HG02981 (cell line): Measurements from ENCODE around the gene AGXT.

Experiments used
- ATAC-seq: cut with Tn5 transposase; IDR thresholded peaks from one replicate; pipeline ENCODE4 v1.9.1; 2021; ENCODE audit warnings: mild to moderate bottlenecking, moderate library complexity; ENCODE audit not compliant: unreplicated experiment

Gene AGXT

DNA sequence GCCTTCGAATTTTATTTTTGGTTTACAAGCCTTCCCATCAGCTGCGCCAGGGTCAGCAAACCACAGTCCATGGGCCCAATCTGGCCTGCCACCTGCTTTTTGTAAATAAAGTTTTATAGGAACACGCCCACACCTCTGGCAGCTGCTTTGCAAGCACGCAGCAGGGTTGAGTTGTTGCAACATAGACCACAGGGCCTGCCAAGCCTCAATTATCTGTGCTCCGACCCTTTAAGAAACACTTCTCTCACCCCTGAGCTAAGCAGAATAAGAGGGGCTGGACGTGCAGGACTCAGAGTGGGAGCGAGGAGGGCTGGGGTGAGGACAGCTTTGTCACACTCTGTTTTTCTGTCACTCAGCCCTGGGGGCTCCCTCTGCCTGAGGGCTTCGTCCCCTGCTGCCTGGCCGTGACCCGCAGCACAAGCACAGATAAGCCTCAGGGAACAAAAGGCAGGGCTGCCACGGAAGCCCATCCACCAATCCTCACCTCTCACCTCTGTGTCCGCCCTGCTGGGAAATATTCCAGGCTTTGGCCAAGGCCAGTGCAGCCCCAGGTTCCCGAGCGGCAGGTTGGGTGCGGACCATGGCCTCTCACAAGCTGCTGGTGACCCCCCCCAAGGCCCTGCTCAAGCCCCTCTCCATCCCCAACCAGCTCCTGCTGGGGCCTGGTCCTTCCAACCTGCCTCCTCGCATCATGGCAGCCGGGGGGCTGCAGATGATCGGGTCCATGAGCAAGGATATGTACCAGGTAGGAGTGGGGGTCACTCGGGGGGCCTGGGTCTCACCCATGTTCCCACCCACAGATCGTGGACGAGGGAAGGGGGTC, at the start of gene AGXT:
TSS of gene AGXT (plus strand) at position 539 of the 823 bp plus-strand sequence. CDS start at position 581, 42 bp downstream.
- ATAC-seq, result no peak

DNA sequence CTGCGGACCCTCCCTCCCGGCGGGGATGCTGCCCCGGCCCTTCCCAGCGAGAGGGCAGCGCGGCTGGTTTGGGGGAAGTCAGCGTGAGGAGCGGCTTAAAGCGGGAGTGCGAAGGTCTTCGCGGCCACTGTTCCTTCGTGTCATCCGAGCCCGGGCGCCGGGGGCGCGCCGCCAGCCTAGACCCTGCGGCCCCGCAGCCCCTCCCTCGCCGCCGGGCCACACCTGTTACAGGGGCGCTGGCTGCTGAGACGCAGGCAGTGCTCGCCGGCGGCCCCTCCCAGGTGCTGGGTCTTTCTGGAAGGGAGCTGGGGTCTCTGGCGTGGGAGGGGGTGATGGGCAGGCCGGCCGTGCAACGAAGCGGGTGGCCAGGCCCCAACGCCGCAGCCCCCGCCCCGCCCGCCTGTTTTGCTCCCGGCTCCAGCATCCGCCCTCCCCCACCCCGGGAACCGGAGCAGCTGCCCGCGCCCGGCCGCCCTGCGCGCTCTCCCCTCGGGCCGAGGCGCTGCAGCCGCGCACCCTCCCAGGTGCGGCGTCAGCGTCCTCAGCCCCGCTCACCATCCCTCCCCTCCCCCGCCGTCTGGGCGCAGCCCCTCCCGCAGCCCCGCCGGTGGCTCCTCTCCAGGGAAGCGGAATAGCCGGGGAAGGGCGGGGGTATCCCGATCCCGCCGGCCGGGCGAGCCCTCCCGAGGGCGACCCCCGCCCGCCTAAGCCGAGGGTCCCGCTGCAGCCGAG, 49.3 kb upstream of the AGXT start:
- no peak for ATAC-seq

DNA sequence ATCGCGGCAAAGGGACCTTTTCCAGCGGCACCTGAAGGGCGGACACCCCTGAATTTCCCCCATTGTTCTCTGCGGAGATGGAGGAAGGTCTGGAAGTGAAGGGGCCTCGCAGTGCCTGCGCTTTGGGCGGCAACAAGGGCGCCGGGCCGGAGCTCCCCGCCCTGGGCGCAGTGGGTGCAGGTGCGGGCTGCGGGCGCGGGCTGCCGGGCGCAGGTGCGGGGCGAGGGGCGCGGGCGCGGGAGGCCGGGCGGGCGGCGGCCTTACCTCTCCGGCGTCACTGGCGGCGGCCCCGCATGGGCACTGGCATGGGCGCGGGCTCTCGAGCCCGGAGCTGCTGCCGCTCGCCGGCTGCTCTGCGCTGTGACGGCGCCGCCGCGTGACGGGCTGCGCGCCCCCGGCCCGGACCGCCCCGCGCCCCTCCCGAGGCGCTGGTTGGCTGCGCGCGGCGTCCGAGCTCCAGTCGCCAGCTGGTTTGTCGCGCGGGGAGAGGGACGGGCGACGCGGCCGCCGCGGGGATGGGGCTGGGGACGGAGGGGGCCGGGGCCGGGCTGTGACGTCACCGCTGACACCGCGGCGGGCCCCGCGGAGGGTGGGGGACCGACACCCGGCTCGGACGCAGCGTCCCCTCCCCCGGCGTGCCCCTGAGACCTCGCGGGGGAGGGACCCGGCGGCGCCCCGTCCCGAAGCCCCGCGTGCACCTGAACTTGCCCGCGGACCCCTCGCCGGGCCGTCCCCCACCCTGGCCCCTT, 48.6 kb upstream of the AGXT start, which contains the start of gene KIF1A:
TSS of gene KIF1A (minus strand) at position 362 of the 749 bp plus-strand sequence. CDS start 22,467 bp downstream, outside the sequence.
- no peak for ATAC-seq

DNA sequence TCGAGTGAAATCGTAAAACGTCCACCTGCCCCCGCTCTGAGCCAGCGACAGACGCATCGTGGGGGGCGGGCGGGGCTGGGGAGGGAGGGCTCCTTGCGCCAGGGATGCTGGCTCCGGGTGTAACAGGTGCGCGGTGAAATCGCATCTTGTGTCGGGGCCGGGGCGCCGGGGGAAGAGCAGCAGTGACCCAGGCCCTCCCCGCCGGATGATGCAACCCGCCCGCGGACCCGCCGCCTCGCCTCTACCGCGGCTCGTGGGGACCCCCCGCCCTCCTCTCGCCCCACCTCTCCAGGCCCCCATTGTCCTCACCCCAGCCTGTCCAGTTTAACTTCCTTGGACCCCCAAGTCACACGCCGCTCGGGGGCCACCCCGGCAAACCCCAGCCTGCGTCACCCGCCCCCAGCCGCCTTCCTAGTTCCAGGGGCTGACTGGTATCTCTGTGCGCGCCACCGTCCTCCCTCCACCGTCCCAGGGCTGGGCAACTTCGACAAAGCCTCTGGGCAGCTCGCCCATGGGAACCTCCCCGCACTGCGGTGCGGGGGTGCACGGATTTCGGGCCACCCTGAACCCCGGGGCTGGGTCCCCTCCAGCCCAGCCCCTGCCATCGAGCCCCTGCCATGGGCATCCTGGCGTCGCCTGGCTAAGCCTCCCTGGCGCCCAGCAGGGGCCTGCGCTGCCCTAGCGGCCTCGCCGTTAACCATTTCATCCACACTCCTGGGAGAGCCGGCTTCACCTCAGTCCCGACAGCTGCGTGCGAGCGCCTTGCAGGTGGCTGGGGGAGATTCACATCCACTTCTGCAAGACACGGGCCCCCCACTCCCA, 47.8 kb upstream of the AGXT start:
- no peak for ATAC-seq

DNA sequence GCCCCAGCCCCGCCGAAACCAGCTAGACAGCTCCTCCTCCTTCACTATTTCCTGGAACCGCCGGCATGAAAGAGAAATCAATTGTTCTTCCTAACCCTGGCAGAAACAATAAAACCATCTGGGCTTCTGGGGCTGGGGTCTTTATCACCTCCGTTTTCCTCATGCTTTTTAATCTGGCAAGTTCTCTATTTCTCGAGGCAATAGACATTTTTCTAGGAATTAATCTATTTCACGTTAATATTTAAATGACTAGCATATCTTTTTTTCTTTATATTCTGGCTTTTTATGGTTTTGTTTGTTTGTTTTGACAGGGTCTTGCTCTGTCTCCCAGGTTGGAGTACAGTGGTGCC, 47.2 kb upstream of the AGXT start:
- no peak for ATAC-seq

DNA sequence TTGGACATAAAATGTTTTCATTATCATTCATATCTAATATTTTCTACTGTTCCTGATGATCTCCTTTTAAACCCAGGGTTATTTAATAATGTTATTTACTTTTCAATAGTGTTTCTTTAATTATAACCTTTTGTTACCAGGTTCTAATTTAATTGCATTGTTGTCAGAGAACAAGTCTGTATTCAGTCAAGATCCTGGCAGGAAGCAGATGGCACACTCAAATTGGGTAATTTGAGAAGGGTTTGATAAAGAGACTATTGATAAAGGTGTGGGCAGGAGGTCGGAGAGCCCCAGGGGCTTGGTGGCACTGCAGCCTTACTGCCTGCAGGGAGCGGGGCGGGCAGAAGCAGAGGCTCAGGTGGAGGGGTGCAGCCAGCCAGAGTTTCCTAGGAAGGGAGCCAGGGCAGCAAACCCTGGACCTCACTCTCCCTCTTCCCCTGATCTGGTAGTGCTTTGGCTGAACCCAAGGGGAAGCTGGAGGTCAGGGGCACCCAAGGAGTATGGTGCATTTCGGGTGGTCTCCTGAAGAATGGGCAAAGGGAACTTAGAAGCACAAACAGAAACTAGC, 46.3 kb upstream of the AGXT start:
- no peak for ATAC-seq

DNA sequence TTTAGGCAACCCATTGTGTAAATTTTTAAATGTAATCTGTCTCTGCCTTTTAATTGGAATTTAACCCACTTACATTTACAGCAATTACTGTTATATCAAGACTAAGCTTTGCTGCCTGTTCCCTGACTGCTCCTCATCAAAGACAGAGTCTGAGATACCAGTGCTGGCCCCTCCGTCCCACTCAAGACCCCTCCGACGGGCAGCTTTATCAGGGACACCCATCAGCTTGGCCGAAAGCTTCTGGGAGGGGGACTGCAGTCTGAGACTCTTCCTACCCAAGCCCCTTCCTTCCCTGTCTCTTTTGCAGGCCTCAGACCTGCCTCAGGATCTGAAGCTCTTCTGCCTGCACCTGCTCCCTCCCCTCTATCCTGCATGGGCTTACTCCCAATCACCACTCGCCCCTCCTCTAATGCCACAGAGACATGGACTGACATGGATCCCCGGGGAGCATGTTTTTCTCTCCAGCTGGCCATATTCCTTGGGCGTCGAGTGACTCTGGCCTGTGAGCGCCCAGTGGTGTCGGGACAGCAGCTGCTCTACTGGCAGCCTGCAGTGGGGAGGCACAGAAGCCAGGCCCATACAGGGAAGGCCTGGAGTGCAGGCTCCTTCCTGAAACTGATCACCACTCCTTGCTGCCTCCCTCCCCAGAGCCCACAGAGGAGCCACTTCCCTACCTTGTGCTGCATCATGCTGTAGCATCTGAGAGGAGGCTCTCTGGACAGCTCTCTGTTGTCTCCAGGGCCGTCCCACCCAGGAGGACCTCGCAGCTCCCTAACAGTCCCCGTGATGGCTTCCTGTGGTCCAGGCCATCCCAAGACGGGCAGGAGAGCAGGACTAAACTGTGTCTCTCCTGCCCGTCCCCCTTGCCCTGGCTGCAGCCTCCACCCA, 44.9 kb upstream of the AGXT start:
- no peak for ATAC-seq

DNA sequence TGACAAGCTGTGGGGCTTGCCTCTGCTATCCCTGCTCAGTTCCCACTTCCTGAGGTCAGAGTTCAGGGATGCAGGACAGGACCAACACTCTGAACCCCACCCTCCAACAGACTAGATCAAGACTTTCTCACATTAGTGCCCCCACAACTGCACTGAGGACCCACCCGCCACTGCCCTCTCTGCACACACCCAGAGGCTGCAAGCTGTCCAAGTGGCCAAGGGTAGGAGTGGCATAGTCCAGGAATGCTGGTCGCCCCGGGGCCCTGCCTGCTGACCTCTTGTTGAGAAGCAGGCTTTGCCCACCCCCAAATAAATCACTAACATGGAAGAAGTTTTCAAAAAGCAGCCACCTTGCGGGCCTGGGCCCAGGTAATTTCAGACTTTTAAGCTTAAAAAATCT, 43.1 kb upstream of the AGXT start:
- ATAC-seq, result no peak

DNA sequence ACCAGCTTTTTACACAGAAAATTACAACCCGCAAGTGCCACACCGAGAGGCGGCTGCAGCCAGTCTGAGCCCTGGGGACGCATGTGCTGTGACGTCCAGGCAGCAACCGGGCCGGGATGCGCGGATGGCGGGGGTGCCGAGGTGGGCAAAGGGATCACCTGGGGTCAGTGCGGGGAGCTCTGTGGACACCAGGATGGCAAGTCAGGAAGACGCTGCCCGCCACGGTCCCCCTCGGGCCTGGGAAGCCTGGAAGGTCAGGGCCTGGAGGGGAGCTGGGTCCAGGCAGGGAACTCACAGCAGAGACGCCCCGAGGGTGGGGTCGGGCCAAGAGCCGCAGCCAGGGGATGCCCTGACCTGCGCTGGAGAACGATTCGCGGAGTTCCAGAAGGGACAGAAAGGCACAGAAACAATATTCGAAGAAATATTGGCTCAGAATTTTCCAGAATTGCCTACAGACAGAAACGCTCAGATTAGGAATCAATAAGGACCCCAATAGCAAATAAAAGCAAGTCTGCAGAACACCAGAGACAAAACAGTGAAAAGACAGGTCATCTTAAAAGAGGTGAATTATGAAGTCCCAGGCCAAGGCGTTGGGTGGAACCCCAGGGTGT, 36.9 kb upstream of the AGXT start:
- no peak for ATAC-seq

DNA sequence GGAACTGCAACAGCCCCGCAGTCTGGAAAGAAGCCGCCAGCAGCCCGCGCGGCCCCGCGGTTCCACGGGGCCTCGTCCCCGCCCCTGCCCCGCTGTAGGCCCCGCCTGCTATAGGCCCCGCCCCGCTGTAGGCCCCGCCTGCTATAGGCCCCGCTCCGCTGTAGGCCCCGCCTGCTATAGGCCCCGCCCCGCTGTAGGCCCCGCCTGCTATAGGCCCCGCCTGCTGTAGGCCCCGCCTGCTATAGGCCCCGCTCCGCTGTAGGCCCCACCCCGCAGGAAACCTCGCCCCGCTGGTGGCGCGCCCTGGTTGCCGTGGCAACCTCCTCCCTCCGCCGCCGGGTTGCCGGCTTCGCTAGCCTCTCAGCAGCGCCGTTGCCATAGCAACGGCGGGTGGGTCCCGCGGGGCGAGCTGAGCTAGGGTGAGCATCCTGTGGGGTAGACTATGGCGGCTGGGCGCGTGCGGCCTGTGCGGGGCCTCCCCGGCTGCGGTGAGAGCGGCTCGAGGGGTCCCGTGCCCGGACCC, 36.4 kb upstream of the AGXT start:
- ATAC-seq, result peak; percentile 86

DNA sequence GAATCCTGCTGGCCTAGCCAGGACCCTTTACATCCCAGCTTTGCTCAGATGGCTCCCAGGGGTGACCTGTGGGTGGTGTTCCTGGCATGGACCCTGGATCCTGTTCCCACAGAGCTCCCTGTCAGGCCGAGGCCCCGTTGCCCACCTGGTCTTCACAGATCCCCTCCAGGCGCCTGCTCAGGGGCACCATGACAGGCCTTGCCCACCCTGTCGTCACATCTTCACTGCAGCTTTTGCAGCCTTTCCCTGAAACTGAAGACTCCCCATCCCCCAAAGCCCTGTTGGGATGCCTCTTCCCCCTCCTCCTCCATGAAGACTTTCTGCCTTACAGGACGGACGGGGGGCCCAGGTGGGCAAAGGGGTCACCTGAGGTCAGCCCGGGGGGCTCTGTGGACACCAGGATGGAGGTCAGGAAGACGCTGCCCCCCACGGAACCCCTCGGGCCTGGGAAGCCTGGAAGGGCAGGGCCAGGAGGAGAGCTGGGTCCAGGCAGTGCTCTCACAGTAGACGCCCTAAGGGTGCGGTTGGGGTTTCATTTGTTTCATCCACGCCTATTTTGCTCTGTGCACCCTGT, 35.6 kb upstream of the AGXT start:
- no peak for ATAC-seq

DNA sequence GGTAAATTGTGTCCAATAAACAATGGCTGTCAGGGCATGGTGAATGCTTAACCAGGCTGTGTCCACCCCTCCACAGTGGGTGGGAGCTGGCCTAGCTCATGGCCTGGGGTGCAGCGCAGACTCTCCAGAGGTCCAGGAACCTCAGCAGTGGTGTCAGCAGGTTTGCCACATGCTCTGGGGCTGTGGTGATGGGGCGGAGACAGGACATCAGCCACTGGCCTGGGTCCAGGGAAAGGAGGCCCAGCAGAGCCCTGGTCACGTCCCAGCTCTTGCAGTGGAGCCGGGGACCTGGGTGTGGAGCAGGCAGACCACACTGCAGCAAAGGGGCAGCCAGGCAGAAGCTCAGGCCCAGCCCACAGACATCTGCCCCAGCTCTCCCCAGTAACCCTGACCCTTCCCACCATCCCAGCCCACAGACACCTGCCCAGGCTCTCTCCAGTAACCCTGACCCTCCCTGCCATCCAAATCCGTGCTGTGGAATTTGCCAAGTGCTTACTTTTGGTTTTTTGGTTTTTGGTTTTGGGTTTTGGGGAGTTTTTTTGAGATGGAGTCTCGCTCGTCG, 34.8 kb upstream of the AGXT start:
- no peak for ATAC-seq

DNA sequence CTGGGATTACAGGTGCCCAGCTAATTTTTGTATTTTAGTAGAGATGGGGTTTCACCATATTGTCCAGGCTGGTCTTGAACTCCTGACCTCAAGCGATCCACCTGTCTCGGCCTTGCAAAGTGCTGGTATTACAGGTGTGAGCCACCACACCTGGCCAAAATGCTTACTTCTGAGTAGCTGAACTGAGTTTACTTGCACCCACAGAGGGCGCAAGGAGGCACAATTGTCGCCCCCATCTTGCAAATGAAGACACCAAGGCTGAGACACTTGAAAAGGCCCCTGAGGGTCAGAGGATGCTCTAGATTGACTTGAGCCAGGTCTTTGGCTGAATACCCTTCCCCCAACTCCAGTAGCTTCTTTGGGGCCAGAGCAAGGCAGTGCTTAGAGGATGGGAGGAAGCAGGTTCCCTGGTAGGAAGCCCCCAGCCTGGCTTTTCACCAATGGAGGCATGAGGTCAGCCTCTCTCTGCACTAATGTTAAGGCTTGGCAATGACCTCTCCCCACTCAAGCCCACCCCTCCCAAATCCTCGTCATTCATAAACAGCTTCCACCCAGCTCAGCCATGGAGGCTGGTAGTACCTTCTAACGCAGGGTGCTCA, 34.1 kb upstream of the AGXT start:
- no peak for ATAC-seq

DNA sequence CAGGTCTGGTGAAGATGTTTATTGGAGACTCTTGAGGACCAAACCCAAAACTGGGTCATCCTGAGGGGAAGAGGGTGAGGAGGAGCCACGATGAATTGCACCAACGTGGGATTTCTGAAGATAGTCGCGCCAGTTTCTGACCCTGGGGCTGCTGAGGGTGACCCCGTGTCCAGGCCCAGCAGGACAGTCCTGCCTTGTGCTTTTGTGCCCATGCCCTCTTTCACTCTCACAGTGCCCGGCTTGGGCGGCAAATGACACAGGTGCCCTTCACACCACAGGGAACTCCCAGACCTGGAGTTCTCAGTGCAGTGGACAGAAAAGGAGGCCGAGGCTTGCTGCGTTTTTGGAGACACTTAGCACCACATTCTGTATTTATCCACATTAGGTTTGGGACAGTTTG, 33.1 kb upstream of the AGXT start:
- ATAC-seq, result no peak

DNA sequence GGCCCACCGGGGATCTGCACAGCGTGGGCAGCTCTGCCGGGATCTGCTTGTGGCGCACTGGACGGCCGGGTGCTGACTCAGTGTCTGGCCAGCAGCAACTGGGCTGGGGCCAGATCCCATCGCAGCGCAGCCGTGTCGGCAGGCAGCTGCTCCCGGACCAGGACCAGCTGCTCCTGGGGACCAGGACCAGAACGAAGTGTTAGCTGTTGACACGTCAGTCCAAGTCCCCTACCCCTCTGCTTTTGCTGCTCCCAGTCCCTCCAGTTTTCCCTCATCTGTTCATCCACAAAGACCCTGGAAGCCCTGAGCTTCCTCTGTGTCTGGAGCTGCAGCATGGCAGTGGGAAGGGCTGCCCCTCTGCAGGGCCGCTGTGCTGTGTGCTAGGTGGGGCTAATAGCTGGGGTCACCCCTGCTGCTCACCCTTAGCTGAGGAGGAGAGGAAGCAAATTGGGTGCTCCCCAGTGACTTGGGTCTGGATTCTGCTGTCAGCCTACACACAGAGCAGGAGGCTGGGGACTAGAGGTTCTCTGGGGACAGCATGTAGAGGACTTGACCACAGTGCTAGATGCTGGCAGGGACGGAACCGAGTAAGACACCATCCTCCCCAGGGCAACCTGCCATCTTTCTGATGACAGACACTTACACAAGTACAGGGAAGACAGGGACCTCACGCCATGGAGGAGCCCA, 31.7 kb upstream of the AGXT start:
- no peak for ATAC-seq

DNA sequence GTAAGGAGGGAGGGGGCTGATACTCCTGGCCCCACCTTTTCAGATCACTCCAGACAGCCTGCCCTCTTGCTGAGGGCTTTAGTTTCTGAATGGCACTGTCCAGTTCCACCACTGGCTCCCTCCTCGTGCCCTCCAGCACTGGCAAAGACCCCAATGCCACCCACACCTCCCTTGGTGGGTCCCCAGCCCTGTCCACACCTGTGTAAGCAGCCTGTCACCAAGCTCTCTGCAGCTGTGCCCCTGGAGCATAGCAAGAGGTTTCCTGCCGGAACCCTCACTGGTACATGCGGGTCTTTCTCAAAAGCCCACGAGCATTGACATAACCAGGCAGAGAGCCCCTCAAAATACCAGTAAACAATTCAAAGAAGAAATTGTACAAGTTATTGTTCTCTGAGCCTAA, 31.0 kb upstream of the AGXT start:
- no peak for ATAC-seq
